ENCODE measurements around the gene SBK3. TPM values are rescaled to one million over a fixed set of nuclear protein-coding genes. Genes with fewer than 3 reads are reported as not detected.

Gene SBK3, protein sequence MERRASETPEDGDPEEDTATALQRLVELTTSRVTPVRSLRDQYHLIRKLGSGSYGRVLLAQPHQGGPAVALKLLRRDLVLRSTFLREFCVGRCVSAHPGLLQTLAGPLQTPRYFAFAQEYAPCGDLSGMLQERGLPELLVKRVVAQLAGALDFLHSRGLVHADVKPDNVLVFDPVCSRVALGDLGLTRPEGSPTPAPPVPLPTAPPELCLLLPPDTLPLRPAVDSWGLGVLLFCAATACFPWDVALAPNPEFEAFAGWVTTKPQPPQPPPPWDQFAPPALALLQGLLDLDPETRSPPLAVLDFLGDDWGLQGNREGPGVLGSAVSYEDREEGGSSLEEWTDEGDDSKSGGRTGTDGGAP
- polyA plus RNA-seq (2012; rRNA removed) = 0.03 and 0.05 TPM in 2 replicates
- polyA plus RNA-seq (2012; cell fraction: cytosol; rRNA removed) = 0.12 TPM in 1 of 2 replicates, not detected in the other
- 0.05 TPM in 1 of 2 replicates, not detected in the other for polyA plus RNA-seq (2012; cell fraction: nucleus; rRNA removed)

DNA sequence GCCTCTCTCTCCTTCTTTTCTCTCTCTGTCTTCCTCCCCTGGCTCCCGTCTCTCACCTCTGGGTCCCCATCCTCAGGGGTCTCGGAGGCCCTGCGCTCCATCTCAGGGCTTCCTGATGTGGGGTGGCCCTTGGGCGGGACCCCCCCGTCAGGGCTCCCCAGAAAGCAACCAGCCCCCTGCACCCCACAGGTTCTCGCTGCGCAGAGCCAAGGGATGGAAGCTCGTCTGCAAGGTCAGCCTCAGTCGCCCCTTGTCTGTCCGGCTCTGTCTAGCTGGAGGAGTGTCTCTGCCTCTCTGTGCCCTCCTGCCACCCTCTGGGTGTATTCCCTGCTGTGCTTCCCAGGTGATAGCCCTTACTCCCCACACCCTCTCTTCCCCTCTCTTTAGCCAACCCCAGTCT, at the start of gene SBK3:
Gene SBK3, minus strand, starts transcription at position 101 of the 400 bp plus-strand sequence. Its CDS starts 0 bp downstream, at position 101.
- no peaks in the 10 kb centered on the region for H3K9me2 ChIP-seq
- no peak within 1 kb of the TSS for H2AFZ ChIP-seq (ENCODE audit: low read depth)
- H3K9ac ChIP-seq = no peak within 1 kb of the TSS
- WGBS (ENCODE audit: low lambda C conversion rate) = 68% methylated on average over 5 of the region's 10 CpGs
- no peak for DNase-seq
- ChIA-PET POLR2A (interaction anchor here (0.6 kb wide), 1 partner anchor 26 kb away, joined by 5 read pairs; no protein-coding TSS in a partner anchor), CTCF (interaction anchor here (1.4 kb wide), 1 partner anchor 41 kb away, joined by 4 read pairs; no protein-coding TSS in a partner anchor)
- H3K27me3 ChIP-seq (ENCODE audit: insufficient read depth) = no peaks in the 10 kb centered on the region
- no peaks in the 10 kb centered on the region for H3K9me3 ChIP-seq
- H3K4me2 ChIP-seq = no peak within 1 kb of the TSS
- H4K20me1 ChIP-seq (ENCODE audit: insufficient read depth) = no peaks in the 10 kb centered on the region
- H3F3A ChIP-seq (replicated peaks; ENCODE audit: insufficient read depth) = peaks cover 15% of the 10 kb centered on the region
- H3K27ac ChIP-seq (ENCODE audit: low read depth in 2 of 2, low read length in 1 of 2) = no peak within 1 kb of the TSS
- H3K36me3 ChIP-seq (replicated peaks in 1 of 2; ENCODE audit: control insufficient read depth in 1 of 2, insufficient read depth in 2 of 2, low read length in 1 of 2) = no peaks in the 10 kb centered on the region
- no peaks in the 10 kb centered on the region for H3K79me2 ChIP-seq (ENCODE audit: insufficient read depth)
- H3K4me3 ChIP-seq (ENCODE audit: low read depth in 2 of 2, low read length in 1 of 2) = no peak within 1 kb of the TSS
- H3K4me1 ChIP-seq (ENCODE audit: control insufficient read depth in 1 of 2, insufficient read depth in 2 of 2, low read depth in 1 of 2, low read length in 1 of 2) = peaks cover 2 to 28% of the 10 kb centered on the region in 2 experiments; a peak in 3 of 4 replicates
- no peak for TF ChIP-seq NRF1 (IDR thresholded peaks at IDR 0.05; ENCODE audit: low read depth, low read length)
- no peak for TF ChIP-seq CHD2 (IDR thresholded peaks at IDR 0.05; ENCODE audit: low read length, partially characterized antibody)
- TF ChIP-seq FOXJ3 (CRISPR knock-in tag; IDR thresholded peaks at IDR 0.05) = no peak
- no peak for TF ChIP-seq TCF12 (IDR thresholded peaks at IDR 0.05)
- no peak for TF ChIP-seq FOXM1 (IDR thresholded peaks at IDR 0.05; ENCODE audit: low read depth)
- TF ChIP-seq MEF2A (IDR thresholded peaks at IDR 0.05; ENCODE audit: borderline replicate concordance, low read depth) = no peak
- TF ChIP-seq, protein P1, sequence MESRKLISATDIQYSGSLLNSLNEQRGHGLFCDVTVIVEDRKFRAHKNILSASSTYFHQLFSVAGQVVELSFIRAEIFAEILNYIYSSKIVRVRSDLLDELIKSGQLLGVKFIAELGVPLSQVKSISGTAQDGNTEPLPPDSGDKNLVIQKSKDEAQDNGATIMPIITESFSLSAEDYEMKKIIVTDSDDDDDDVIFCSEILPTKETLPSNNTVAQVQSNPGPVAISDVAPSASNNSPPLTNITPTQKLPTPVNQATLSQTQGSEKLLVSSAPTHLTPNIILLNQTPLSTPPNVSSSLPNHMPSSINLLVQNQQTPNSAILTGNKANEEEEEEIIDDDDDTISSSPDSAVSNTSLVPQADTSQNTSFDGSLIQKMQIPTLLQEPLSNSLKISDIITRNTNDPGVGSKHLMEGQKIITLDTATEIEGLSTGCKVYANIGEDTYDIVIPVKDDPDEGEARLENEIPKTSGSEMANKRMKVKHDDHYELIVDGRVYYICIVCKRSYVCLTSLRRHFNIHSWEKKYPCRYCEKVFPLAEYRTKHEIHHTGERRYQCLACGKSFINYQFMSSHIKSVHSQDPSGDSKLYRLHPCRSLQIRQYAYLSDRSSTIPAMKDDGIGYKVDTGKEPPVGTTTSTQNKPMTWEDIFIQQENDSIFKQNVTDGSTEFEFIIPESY (IDR thresholded peaks at IDR 0.05; ENCODE audit: borderline replicate concordance, low read depth) = no peak
- TF ChIP-seq GABPA (IDR thresholded peaks at IDR 0.05; ENCODE audit: low read depth) = no peak
- no peak for TF ChIP-seq GATA2 (CRISPR knock-in tag; IDR thresholded peaks at IDR 0.05)

DNA sequence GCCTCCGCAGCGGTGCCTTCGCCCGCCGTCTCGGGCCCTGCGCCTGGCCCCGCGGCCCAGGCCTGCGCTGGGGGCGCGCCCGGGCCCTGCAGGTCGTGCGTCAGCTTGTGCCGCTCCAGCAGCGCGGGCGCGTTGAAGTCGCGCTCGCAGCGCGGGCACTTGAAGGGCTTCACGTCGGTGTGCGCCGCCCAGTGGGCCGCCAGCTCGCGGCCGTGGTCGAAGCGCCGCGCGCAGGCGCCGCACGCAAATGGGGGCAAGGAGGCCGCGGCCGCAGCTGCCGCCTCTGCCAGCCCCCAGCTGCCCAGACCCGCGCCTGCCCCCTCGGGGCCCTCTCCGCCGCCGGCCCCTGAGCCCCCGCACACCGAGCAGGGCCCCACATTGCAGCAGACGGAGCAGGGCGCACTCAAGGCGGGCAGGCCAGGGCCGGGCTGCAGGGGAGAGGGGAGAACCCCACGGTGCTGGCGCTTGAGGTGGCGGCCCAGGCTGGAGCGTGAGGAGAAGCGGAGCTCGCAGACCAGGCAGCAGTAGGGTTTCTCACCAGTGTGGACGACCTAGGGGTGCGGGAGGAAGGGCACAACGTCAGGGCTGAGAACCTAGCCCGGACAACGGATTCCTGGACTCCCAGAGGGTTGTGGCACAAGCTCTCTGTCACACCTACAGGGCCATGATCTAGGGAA, 47.9 kb upstream of the SBK3 start:
- H3K4me1 ChIP-seq (ENCODE audit: control insufficient read depth in 1 of 2, insufficient read depth in 2 of 2, low read depth in 1 of 2, low read length in 1 of 2) = peaks cover 2 to 3% of the 10 kb centered on the region in 2 experiments; a peak in 2 of 4 replicates
- H4K20me1 ChIP-seq (ENCODE audit: insufficient read depth) = no peaks in the 10 kb centered on the region
- H3K9me3 ChIP-seq = no peaks in the 10 kb centered on the region
- no peak overlapping the region for H3K9ac ChIP-seq
- TF ChIP-seq MEF2A (IDR thresholded peaks at IDR 0.05; ENCODE audit: borderline replicate concordance, low read depth) (no peak), SMC3 (IDR thresholded peaks at IDR 0.05; ENCODE audit: low read depth, low read length) (no peak)
- 97% methylated on average over 67 of the region's 68 CpGs for WGBS (ENCODE audit: low lambda C conversion rate)
- H3K27ac ChIP-seq (ENCODE audit: low read depth in 2 of 2, low read length in 1 of 2) = no peak overlapping the region
- H3K4me2 ChIP-seq = no peak overlapping the region
- no peak for DNase-seq
- POLR2A ChIA-PET = no interaction called here
- H3K4me3 ChIP-seq (ENCODE audit: low read depth in 2 of 2, low read length in 1 of 2) = no peak overlapping the region
- peaks cover 6% of the 10 kb centered on the region for H3F3A ChIP-seq (replicated peaks; ENCODE audit: insufficient read depth)
- H3K36me3 ChIP-seq (replicated peaks in 1 of 2; ENCODE audit: control insufficient read depth in 1 of 2, insufficient read depth in 2 of 2, low read length in 1 of 2) = peaks cover 20 to 34% of the 10 kb centered on the region in 2 experiments
- H3K9me2 ChIP-seq = no peaks in the 10 kb centered on the region
- peaks cover 4% of the 10 kb centered on the region for H3K79me2 ChIP-seq (ENCODE audit: insufficient read depth)
- no peak overlapping the region for H2AFZ ChIP-seq (ENCODE audit: low read depth)
- CTCF ChIA-PET = interaction anchor here (1.2 kb wide), 1 partner anchor 89 kb away, joined by 3 read pairs; no protein-coding TSS in a partner anchor
- no peaks in the 10 kb centered on the region for H3K27me3 ChIP-seq (ENCODE audit: insufficient read depth)
